H54 (cell line): ENCODE measurements around the gene TTC28.

ENCODE experiments used
- DNase-seq: peaks from one replicate; pipeline ENCODE4 v3.0.0; 2011; ENCODE audit warnings: low spot score, mixed read lengths; ENCODE audit not compliant: insufficient read length
- FAIRE-seq: peaks from 3 replicates; lab custom pipeline; 2011; peaks lifted over from hg19 to GRCh38; lab: Jason Lieb, UNC
- POLR2A ChIP-seq: IDR thresholded peaks from 2 replicates; pipeline ENCODE4 v1.6.1; 2011; ENCODE audit warnings: low read depth, mild to moderate bottlenecking, low read length

TTC28 gene

DNA sequence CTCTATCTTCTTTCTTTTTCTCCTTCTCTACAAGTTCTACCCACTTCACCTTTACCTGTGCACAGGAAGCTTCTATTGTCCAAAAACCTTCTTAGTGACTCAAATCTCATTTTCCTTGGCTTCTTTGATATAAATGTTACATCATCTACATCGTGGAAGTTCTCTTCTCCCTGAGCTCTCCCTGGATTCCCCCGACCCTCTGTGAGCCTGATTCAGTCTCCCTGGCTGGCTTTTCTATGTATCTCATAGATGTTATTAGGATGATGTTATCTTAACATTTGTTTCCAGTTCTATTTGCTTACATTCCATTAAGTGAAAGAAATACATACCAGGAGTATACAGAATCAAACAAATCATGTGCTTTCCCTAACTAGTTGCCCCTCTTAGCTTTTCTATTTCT, 524.8 kb downstream of the TTC28 start:
- no peak for FAIRE-seq
- no peak for DNase-seq

DNA sequence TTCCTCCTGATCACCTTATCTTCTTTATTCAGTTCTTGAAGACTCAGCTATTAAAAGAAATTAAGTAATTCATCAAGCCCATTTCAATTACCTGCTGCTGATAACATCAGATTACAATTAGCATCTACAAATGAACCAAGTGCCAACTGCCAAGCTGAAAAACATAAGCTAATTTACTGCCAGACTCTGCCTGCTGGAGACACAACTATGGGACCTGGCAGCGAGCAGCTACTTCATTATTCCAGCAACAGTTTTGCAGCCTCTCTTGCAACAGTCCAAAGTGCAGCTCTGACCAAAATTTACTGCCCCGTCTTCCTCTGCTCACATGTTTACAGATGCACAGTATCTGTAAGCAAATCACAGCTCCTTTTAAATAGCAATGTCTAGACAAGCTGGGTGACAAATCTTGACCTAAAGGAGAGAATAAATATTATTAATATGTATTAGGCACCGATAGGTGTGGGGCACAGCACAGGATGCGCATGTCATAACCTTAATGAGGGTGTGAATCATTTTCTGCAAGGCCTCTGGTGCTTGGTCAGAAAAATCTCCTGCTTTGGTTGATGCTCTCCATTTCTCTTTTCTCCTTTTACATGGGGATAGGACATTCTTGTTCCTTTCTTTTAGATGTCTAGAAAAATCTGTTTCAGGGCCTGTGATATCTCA, 528.4 kb downstream of the TTC28 start:
- FAIRE-seq = no peak
- no peak for TF ChIP-seq POLR2A

More for the DNA sequence above, 524.8 kb downstream of the TTC28 start:
- TF ChIP-seq POLR2A = no peak

DNA sequence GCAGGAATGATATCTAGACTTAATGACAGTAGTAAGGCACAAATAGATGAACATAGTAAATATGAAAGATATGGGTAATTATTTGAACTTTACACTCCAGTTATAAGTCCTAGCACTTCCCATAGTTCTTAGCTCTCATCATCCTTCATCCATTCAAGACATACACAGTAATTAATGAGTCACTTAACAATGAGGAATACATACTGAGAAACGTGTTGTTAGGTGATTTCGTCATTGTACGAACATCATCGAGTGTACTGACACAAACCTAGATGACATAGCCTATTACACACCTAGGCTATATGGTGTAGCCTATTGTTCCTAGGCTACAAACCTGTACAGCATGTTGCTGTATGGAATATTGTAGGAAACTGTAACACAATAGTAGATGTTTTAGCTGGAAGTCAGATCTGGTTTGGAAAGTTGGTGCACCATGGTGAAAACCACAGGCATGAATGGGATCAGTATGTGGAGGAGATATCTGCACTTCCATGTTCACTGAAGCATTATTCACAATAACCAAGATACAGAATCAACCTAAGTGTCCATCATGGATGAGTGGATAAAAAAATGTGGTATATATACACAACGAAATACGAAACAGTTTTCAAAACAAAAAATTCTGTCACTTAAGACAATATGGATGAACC, 530.7 kb downstream of the TTC28 start:
- no peak for FAIRE-seq
- no peak for DNase-seq
- no peak for TF ChIP-seq POLR2A

More for the DNA sequence above, 528.4 kb downstream of the TTC28 start:
- no peak for DNase-seq

DNA sequence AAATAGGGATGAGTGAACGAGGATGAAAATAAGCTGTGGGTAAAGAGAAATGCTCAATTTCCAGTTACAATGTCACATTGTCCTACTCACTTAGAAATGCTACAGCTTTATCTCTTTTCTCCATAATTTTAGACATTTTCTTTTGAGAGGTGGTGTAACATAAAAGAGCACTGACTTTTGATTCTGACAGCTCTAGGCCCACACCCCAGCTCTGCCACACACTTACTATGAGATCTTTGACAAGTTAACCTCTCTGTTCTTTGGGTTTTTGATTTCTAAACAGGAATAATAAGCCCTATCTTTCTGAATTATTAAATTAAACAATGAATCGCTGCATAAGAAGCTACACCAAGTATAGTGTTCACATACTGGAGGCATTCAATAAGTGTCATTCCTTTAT, 532.2 kb downstream of the TTC28 start:
- DNase-seq (no peak), FAIRE-seq (no peak)
- TF ChIP-seq POLR2A = no peak

GRCh38 chr22:28146401-28147314, 533.0 kb downstream of the TTC28 start:
- no peak for FAIRE-seq
- DNase-seq = no peak
- no peak for TF ChIP-seq POLR2A

DNA sequence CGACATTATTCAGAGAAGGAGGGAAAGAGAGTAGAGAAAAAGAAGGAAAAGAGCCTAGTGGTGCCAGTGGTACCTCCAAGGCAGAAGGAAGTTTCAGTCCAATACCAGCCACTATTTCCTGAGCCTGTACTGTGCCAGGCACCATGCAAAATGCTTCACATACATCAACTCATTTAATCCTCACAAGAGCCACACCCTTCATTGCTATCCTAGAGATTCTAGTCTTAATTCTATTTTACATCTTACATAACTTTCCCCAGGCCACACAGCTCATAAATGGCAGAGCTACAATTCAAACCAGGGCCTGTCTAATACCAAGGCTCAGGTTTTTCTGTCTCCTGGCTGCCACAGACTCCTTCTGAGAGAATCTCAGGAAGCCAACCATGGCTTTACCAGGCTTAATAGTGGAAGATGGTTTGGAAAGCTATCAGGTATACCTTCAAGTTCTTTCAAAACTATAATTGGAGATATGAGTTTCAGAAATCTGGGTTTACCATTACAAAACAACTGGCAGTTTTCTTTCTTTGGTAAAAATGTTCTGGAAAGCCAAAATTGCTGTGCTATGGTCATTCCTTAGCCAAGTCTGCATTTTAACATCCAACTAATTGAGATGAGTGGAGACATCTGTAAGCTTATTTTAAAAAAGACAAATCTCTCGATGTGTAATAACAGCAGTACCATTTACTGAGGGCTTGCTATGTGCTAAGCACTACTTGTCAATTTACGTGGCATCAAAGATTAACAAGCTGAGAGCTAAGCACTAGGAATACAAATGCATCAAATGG, 535.5 kb downstream of the TTC28 start:
- FAIRE-seq (no peak), DNase-seq (no peak)
- TF ChIP-seq POLR2A = no peak

- TF ChIP-seq POLR2A = no peak
- DNase-seq (no peak), FAIRE-seq (no peak)
Observed at GRCh38 chr22:28143241-28143865, 536.3 kb downstream of the TTC28 start.

DNA sequence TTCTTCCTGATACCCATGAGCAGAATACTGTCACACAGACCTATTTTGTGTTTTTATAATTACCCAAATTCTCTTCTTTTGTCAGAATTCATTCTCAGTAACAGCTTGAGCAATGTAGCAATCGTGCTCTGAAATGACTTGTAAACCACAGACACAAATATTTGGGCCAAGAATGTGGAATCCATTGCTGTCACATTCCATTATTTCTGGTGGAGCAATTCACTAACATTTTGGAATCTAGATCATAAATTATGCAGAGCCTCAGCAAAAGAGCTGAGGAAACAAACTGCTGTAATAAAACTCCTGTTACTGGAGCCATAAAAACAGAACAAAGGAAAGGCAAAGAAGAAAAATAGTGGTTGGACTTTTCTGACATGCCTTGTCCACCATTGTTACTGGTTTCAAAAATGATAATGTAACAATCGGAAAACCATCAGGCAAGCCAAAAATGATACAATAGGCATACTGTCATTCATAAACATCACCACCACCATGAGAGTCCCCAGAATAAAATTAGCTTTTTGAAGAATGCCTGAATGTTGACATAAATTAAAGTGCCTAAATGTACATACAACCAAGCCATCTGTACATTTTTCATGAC, 537.2 kb downstream of the TTC28 start:
- no peak for DNase-seq
- no peak for TF ChIP-seq POLR2A
- FAIRE-seq = peak; percentile 23

DNA sequence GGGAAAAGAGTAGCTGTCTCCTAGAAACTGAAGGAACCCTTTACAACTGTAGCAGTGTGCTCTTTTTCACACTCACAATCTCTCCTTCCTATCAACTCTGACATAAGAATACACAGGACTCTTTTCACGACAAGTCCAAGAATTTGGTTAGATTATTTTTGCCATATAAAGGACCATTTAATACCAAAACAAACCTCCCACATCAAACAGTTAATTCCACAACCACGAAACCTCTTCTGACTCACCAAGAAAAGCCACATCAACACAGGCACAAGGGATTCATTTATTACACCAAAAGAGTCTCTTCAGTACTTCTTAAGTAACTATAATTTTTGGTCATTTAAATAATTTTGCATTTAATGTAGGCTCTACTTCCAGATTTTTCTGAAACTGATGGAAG, 538.0 kb downstream of the TTC28 start:
- DNase-seq (no peak), FAIRE-seq (no peak)
- TF ChIP-seq POLR2A = no peak

GRCh38 chr22:28139961-28140360, 539.7 kb downstream of the TTC28 start:
- DNase-seq = no peak
- no peak for TF ChIP-seq POLR2A
- peak; percentile 68 for FAIRE-seq

GRCh38 chr22:28139516-28139915, 540.1 kb downstream of the TTC28 start:
- FAIRE-seq = no peak

DNA sequence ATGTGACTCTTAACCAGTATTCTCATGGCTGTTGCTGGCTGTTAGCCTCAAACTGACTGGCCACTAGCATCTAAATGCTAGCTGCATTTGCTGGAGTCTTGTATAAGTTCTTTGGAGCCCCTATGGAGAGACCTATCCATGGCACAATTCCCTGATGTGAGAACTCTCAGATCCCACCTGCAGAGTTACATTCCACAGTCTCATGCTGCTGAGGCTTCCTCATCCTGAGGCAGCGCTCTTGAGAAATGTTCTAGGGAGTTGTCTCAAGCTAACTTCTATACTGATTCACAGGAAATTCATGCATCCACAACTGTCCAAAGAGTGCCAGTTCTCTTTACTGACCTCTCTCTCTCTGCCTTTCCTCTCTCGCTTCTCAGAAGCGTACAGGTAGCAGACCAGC, 542.6 kb downstream of the TTC28 start:
- FAIRE-seq = no peak
- DNase-seq = no peak
- TF ChIP-seq POLR2A = no peak

More at GRCh38 chr22:28139516-28139915, 540.1 kb downstream of the TTC28 start:
- DNase-seq = no peak
- no peak for TF ChIP-seq POLR2A
